Uterus (tissue), 2 donors: ENCODE data around the gene ACTN1.

Experiments used
- CTCF ChIP-seq, 4 experiments: fragments of 200-600 bp in 2 of 4; fragments of 450-650 bp in 2 of 4; sonication (generic) in 2 of 4; IDR thresholded peaks; one replicate each; pipeline ENCODE4 v1.5.1; 2016 to 2019; ENCODE audit warnings: antibody characterized with exemption in 4 of 4, mild to moderate bottlenecking in 2 of 4, moderate library complexity in 1 of 4
- POLR2A ChIP-seq, 2 donors: fragments of 450-650 bp; IDR thresholded peaks; one replicate each; pipeline ENCODE4 v1.6.1; 2016; ENCODE audit warnings: antibody characterized with exemption in 2 of 2, mild to moderate bottlenecking in 1 of 2, moderate library complexity in 1 of 2

GRCh38 chr14:68972507-68973218, 6.4 kb downstream of the ACTN1 start:
- TF ChIP-seq CTCF (IDR thresholded peaks at IDR 0.05) (no peak), POLR2A (IDR thresholded peaks at IDR 0.05) (no peak)
